Fibroblast of lung (primary cell): ENCODE measurements around the gene ARSG.

ENCODE experiments used
- EZH2 ChIP-seq: IDR thresholded peaks from 2 replicates; pipeline ENCODE4 v1.5.1; 2012; ENCODE audit warnings: low read length, control low read depth, mild to moderate bottlenecking; ENCODE audit errors: missing control alignments
- TF ChIP-seq, protein P1 (sequence below), 2 donors: IDR thresholded peaks in 1 of 2; conservative IDR thresholded peaks in 1 of 2; 1 replicate in 1 of 2; 2 replicates in 1 of 2; pipeline ENCODE4 v1.5.1; 2011 to 2012; ENCODE audit warnings: low read length in 2 of 2, control low read depth in 1 of 2, inconsistent platforms in 1 of 2, low read depth in 1 of 2, mild to moderate bottlenecking in 1 of 2

DNA sequence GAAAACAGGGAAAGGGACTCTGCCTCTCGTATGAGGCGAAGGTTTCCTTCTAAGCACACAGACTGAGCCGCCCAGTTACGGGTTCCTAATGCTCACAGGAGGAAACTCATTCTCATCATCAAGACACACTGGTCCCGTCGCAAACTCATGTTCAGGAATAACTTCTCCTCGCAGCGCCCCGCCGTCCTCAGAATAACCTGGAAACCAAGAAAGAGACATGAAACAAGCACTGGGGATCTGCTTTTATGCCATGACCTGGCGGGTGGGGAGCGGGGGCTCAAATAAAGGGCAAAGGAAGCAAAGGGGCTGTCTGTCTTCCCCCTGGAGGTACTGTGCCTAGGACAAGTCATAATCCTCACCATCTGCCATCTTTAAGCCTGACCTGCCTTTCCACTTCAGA, 134.7 kb downstream of the ARSG start:
- TF ChIP-seq, protein P1, sequence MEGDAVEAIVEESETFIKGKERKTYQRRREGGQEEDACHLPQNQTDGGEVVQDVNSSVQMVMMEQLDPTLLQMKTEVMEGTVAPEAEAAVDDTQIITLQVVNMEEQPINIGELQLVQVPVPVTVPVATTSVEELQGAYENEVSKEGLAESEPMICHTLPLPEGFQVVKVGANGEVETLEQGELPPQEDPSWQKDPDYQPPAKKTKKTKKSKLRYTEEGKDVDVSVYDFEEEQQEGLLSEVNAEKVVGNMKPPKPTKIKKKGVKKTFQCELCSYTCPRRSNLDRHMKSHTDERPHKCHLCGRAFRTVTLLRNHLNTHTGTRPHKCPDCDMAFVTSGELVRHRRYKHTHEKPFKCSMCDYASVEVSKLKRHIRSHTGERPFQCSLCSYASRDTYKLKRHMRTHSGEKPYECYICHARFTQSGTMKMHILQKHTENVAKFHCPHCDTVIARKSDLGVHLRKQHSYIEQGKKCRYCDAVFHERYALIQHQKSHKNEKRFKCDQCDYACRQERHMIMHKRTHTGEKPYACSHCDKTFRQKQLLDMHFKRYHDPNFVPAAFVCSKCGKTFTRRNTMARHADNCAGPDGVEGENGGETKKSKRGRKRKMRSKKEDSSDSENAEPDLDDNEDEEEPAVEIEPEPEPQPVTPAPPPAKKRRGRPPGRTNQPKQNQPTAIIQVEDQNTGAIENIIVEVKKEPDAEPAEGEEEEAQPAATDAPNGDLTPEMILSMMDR (conservative IDR thresholded peaks at IDR 0.05 in 1 of 2, IDR thresholded peaks at IDR 0.05 in 1 of 2; ENCODE audit: low read depth in 1 of 2, low read length in 2 of 2), result no peak
- TF ChIP-seq EZH2, result no peak
